ENCODE results near the gene CARMIL3.
A peak's percentile ranks its signal among the peaks of the same experiment; 100 is the strongest.

Gene CARMIL3

DNA sequence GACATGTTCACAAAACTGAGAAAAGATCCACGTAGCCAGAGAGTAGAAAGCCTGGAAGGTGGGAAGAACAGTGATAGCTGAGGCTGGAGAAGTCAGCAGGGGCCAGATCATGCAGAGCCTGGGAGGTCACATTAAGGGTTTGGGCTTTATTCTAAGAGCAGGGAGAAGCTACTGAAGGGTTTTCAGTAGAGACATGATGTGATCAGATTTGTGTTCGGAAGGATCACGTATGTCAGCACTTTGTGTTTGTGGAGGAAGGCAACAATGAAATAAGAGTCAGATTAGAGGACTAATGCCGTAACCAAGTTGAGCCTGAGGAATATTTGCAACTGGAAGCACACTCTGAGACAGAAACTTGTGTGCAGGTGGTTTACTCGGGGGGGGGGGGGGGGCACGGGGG is 38.1 kb downstream of the CARMIL3 start:
- TF ChIP-seq, protein P1, sequence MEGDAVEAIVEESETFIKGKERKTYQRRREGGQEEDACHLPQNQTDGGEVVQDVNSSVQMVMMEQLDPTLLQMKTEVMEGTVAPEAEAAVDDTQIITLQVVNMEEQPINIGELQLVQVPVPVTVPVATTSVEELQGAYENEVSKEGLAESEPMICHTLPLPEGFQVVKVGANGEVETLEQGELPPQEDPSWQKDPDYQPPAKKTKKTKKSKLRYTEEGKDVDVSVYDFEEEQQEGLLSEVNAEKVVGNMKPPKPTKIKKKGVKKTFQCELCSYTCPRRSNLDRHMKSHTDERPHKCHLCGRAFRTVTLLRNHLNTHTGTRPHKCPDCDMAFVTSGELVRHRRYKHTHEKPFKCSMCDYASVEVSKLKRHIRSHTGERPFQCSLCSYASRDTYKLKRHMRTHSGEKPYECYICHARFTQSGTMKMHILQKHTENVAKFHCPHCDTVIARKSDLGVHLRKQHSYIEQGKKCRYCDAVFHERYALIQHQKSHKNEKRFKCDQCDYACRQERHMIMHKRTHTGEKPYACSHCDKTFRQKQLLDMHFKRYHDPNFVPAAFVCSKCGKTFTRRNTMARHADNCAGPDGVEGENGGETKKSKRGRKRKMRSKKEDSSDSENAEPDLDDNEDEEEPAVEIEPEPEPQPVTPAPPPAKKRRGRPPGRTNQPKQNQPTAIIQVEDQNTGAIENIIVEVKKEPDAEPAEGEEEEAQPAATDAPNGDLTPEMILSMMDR (IDR thresholded peaks at IDR 0.05; ENCODE audit: insufficient read depth, missing control alignments): no peak
- FAIRE-seq (no peak), DNase-seq (ENCODE audit: insufficient read length, low spot score) (no peak)

DNA sequence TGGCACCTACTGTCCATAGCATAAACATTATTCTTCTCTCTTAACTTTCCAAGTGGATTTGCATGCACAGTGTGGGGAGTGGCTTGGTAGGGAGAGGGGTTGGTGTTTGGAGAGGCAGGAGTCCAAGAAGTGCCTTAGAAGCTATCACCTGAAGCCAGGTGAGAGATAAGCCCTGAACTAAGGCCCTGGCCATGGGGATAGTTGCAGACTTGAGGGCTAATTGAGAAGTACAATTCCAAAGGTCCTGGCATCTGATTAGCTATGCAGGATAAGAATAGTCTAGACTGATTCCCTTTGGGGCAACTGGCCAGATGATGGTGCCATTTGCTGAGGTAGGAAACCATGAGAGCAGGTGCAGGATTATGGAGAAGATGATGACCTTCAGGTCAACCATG is 40.3 kb downstream of the CARMIL3 start:
- TF ChIP-seq, protein P1 (IDR thresholded peaks at IDR 0.05; ENCODE audit: insufficient read depth, missing control alignments): no peak
- FAIRE-seq (no peak), DNase-seq (ENCODE audit: insufficient read length, low spot score) (no peak)

DNA sequence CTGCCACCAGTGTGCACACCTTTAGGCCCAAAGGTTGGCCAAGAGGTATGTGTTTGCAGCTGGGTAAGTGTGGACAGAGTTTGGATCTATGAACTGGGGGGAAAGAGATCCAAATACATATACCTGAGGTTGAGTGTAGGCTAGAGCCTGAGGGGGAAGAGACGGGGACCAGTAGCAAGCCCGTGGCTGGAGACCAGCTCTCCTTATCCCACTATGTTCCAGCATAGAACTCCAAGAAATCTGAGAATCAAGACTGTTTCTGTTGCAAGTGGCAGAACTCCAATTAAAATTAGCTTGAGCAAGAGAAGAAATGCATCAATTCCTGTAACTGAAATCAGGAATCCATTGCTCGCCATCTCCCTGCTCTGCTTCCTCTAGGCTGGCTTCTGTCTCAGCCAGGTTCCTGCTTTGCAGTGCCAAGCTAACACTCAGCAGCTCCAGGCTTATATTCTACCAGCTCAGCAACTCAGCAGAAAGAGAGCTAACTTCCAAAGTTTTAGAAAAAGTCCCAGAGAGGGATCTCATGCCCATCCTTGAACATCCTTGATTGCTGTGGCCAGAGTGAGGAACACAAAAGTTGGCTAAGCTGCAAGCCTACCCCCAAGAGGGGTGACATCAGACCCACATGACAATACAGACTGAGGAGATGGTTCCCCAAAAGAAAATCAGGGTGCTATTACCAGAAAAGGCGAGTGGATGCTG is 40.8 kb downstream of the CARMIL3 start:
- DNase-seq (ENCODE audit: insufficient read length, low spot score): no peak
- no peak for FAIRE-seq
- TF ChIP-seq, protein P1 (IDR thresholded peaks at IDR 0.05; ENCODE audit: insufficient read depth, missing control alignments): no peak

DNA sequence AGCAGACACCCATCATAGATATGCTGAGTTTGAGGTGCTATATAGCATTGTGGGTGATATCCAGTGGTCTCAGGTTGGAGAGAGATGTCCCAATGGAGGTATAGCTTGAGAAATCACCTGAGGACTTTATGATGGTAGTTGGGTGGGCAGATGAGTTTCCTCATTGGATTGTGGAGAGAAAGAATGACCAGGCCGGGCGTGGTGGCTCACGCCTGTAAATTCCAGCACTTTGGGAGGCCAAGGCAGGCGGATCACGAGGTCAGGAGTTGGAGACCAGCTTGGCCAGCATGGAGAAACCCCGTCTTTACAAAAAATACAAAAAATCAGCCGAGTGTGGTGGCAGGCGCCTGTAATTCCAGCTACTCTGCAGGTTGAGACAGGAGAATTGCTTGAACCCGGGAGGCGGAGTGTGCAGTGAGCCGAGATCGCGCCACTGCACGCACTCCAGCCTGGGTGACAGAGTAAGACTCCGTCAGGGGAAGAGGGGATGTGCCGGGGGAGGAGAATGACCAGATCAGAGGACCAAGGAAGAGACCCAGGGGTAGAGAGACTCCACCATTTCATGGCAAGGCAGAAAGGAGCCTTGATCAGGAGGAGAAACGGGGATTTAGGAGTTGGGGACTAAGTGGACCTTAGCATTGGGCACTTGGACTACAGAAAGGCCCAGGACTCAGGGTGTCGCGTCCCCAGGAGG is 41.5 kb downstream of the CARMIL3 start:
- no peak for FAIRE-seq
- no peak for DNase-seq (ENCODE audit: insufficient read length, low spot score)
- TF ChIP-seq, protein P1 (IDR thresholded peaks at IDR 0.05; ENCODE audit: insufficient read depth, missing control alignments): no peak

DNA sequence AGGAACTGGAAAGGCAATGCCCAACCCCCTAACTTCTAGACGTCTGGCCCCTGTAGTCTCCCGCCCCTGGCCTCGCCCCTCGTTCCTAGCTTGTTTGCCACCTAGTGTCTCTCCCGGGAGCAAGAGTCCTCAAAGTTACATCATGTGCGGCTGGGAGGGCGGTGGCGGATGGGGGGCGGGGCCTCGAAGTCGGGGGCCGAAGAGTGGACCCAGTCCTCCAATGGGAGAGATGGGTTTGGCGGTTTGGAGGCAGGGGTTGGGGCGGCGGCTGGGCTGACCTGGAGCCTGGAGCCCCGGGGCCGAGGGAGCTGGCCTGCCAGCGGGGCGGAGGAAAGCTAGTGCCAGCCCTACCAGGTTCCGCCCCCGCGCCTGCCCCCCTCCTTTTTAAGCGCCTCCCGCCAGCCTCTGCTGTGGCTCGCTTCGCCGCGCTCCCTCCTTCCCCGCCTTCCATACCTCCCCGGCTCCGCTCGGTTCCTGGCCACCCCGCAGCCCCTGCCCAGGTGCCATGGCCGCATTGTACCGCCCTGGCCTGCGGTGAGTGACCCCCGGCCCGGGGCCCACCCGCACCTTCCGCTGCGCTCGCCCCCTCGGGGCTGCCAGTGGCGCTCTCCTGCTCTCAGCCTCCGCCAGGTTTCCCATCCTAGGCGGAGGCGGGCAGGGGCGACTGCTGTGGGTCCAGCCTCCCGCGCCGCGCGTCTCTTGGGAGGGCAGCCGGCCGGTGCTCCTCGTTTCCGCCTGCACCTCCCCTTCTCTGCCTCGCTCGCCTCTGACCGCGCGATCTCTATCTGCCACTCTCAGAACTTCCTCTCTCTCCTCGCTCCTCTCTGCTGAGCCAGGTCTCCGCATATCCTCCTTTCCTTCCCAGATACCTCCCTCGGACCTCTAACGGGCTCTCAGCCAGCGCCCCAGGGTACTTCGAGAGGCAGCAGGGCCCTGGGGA is 42.4 kb downstream of the CARMIL3 start, which contains the start of gene PCK2:
Gene PCK2, plus strand, starts transcription at position 411 of the 940 bp plus-strand sequence. Its CDS starts 95 bp downstream, at position 506.
- TF ChIP-seq, protein P1 (IDR thresholded peaks at IDR 0.05; ENCODE audit: insufficient read depth, missing control alignments): no peak
- no peak for FAIRE-seq

DNA sequence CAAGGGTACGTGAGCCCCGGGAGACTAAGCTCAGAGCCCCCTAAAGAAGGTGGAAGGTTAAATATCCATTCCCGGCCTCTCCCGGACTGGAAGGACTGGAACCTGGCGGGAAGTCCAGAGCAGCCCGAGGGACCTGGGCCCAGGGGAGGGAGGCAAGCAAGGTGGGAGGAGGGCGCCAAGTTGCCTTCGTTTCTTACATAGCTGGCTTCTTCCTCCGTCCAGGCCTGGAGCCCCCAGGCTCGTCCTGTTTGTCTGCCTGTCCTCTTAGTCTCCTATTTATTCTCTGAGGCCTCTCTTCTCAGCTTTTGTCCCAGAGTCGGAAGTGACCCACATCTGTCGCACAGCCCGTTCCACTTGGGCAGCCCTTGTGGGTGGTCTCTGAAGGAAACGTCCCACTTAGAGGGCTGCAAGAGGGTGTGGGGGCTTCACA is 43.0 kb downstream of the CARMIL3 start:
- TF ChIP-seq, protein P1 (IDR thresholded peaks at IDR 0.05; ENCODE audit: insufficient read depth, missing control alignments): no peak
- FAIRE-seq: no peak
- DNase-seq (ENCODE audit: insufficient read length, low spot score): no peak

More for the DNA sequence above, 42.4 kb downstream of the CARMIL3 start, which contains the start of gene PCK2:
- DNase-seq (ENCODE audit: insufficient read length, low spot score): peak; percentile 85
